Fibroblast of lung (primary cell): ENCODE data around the gene PHLDA1. TPM values are rescaled to one million over a fixed set of nuclear protein-coding genes. Genes with fewer than 3 reads are reported as not detected.
A peak's percentile ranks its signal among the peaks of the same experiment; 100 is the strongest.

Experiments
- DNase-seq, 2 donors: peaks; one replicate each; pipeline versions ENCODE4 v3.0.0 to v3.0.0-alpha.2; 2010; ENCODE audit warnings: low read depth in 2 of 2
- H2AFZ ChIP-seq: 2 replicates; pipeline ENCODE4 v1.5.1; 2012; ENCODE audit warnings: low read length, control low read depth, inconsistent platforms
- H3K27ac ChIP-seq: 2 replicates; pipeline ENCODE4 v1.5.1; 2011; ENCODE audit warnings: low read length, control low read depth; ENCODE audit not compliant: insufficient read depth
- H3K27me3 ChIP-seq: 2 replicates; pipeline ENCODE4 v1.5.1; 2011; ENCODE audit warnings: mild to moderate bottlenecking, low read length; ENCODE audit not compliant: control insufficient read depth, insufficient read depth
- H3K36me3 ChIP-seq: 2 replicates; pipeline ENCODE4 v1.5.1; 2011; ENCODE audit warnings: low read length; ENCODE audit not compliant: control insufficient read depth, insufficient read depth
- H3K4me1 ChIP-seq: 2 replicates; pipeline ENCODE4 v1.5.1; 2011; ENCODE audit warnings: low read length; ENCODE audit not compliant: control insufficient read depth, insufficient read depth; ENCODE audit errors: extremely low read depth
- H3K4me2 ChIP-seq: 2 replicates; pipeline ENCODE4 v1.5.1; 2011; ENCODE audit warnings: low read length, control low read depth; ENCODE audit not compliant: insufficient read depth; ENCODE audit errors: extremely low read depth
- H3K4me3 ChIP-seq, 4 experiments: fragments of 200-600 bp in 1 of 4; sonication (generic) in 1 of 4; replicated peaks in 1 of 4; 2 replicates each; pipeline ENCODE4 v1.5.1; 2011 to 2016; ENCODE audit warnings: low read length in 4 of 4, low read depth in 3 of 4, mild to moderate bottlenecking in 3 of 4, control low read depth in 2 of 4, inconsistent platforms in 1 of 4, mixed read lengths in 1 of 4; ENCODE audit not compliant: insufficient read depth in 1 of 4; ENCODE audit errors: control extremely low read depth in 1 of 4
- H3K79me2 ChIP-seq: 2 replicates; pipeline ENCODE4 v1.5.1; 2012; ENCODE audit warnings: mild to moderate bottlenecking, low read length, inconsistent platforms; ENCODE audit not compliant: control insufficient read depth, insufficient read depth
- H3K9ac ChIP-seq: 2 replicates; pipeline ENCODE4 v1.5.1; 2011; ENCODE audit warnings: mild to moderate bottlenecking, low read length, control low read depth; ENCODE audit not compliant: insufficient read depth
- H3K9me3 ChIP-seq: 2 replicates; pipeline ENCODE4 v1.5.1; 2012; ENCODE audit warnings: low read depth, low read length; ENCODE audit not compliant: control insufficient read depth, insufficient read depth
- H4K20me1 ChIP-seq: 2 replicates; pipeline ENCODE4 v1.5.1; 2011; ENCODE audit warnings: low read length; ENCODE audit not compliant: control insufficient read depth, insufficient read depth; ENCODE audit errors: extremely low read depth
- EZH2 ChIP-seq: IDR thresholded peaks from 2 replicates; pipeline ENCODE4 v1.5.1; 2012; ENCODE audit warnings: low read length, control low read depth, mild to moderate bottlenecking; ENCODE audit errors: missing control alignments
- polyA plus RNA-seq, 2 donors: library from polyadenylated mRNA; depleted of rRNA in 1 of 2; stranded (reverse) in 1 of 2; unstranded in 1 of 2; fragments of >200 nt; gene quantifications; 2 replicates each; pipeline ENCODE4 v1.2.1, GENCODE V29; 2011 to 2012; ENCODE audit warnings: missing spikeins in 1 of 2
- total RNA-seq: library from RNA; depleted of rRNA; stranded (reverse); fragments of >200 nt; gene quantifications from 2 replicates; pipeline ENCODE4 v1.2.1, GENCODE V29; 2014
- TF ChIP-seq, protein P1 (sequence below), 2 donors: IDR thresholded peaks in 1 of 2; conservative IDR thresholded peaks in 1 of 2; 1 replicate in 1 of 2; 2 replicates in 1 of 2; pipeline ENCODE4 v1.5.1; 2011 to 2012; ENCODE audit warnings: low read length in 2 of 2, control low read depth in 1 of 2, inconsistent platforms in 1 of 2, low read depth in 1 of 2, mild to moderate bottlenecking in 1 of 2

PHLDA1 gene
- total and polyA plus RNA-seq, 2 donors (not counting 1 experiment from before 2014, with no cell fraction given) = 48.1 to 252 TPM

DNA sequence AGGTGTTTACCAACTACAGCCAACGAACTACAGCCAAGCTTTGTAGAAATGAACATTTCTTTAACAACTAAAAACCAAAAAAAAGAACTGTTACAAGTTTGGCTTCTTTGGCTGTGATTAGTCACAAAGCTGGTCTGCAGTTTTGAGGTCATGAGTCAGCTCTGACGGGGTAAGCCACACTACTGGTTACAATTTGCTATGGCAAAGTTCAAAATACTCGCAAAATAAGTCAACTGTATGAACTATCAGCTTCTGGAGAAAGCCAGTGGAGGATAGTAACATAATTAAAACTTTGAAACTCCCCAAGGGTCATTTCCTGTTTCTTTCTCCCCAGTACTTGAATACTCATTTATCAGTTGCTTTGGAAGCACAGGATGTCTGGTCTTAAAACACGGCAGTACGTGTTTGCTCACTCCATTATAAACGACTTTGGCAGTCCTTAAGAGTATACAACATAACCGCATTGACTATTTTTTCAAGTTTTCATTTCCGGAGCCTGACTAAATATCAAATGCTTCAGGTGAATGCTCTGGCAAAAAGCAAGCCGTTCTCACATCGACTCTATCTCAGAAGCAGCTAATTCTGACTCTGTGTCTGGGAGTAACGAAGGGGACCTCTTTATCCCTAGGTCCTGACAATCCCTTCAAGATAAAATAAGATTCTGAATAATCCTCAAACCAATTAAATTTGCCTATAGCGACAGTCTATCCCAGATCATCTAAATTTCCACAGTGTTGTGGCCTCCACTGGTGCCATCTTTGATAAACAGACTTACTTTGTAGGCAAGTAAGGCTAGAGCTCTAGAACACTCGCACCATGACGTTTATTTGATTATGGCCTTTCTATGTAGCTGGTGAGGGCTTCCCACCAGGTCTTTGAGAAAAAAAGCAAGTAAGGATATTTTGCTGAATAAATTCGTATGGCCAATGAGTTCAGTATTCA, 10.6 kb downstream of the PHLDA1 start:
- Histone ChIP-seq H2AFZ (no peak overlapping the region), H3K4me1 (peaks cover 14% of the 10 kb centered on the region), H3K4me3 (peak overlapping the region in 1 of 4 experiments; percentile 31), H3K9ac (peak overlapping the region; percentile 21), H4K20me1 (no peaks in the 10 kb centered on the region), H3K79me2 (no peaks in the 10 kb centered on the region), H3K4me2 (peak overlapping the region; percentile 9), H3K36me3 (no peaks in the 10 kb centered on the region), H3K27ac (peak overlapping the region; percentile 76), H3K9me3 (no peaks in the 10 kb centered on the region), H3K27me3 (no peaks in the 10 kb centered on the region)
- DNase-seq = peak; percentile 99
- TF ChIP-seq EZH2 = no peak
- TF ChIP-seq, protein P1, sequence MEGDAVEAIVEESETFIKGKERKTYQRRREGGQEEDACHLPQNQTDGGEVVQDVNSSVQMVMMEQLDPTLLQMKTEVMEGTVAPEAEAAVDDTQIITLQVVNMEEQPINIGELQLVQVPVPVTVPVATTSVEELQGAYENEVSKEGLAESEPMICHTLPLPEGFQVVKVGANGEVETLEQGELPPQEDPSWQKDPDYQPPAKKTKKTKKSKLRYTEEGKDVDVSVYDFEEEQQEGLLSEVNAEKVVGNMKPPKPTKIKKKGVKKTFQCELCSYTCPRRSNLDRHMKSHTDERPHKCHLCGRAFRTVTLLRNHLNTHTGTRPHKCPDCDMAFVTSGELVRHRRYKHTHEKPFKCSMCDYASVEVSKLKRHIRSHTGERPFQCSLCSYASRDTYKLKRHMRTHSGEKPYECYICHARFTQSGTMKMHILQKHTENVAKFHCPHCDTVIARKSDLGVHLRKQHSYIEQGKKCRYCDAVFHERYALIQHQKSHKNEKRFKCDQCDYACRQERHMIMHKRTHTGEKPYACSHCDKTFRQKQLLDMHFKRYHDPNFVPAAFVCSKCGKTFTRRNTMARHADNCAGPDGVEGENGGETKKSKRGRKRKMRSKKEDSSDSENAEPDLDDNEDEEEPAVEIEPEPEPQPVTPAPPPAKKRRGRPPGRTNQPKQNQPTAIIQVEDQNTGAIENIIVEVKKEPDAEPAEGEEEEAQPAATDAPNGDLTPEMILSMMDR (conservative IDR thresholded peaks at IDR 0.05 in 1 of 2, IDR thresholded peaks at IDR 0.05 in 1 of 2; ENCODE audit: low read depth in 1 of 2, low read length in 2 of 2) = no peak

DNA sequence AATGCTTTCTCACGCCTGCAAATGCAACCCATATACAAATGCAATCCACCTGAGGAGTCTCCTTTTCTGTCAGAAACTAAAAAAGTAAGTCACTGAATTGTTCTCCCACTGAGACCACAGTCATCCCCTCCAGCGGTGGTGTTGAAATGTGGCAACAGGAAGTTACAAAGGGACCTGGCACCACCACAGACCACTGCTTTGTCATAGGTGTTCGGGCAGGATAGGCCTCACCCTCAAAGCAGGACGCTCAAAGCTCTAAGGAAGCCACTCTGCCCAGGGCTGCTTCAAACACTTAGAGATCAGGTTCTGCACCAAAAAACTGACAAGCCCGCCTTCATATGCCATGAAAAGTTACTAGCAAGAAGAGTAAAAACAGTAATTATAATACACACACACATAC, 11.3 kb downstream of the PHLDA1 start:
- Histone ChIP-seq H2AFZ (no peak overlapping the region), H3K9me3 (no peaks in the 10 kb centered on the region), H4K20me1 (no peaks in the 10 kb centered on the region), H3K4me2 (no peak overlapping the region), H3K9ac (peak overlapping the region; percentile 10), H3K36me3 (no peaks in the 10 kb centered on the region), H3K27me3 (no peaks in the 10 kb centered on the region), H3K4me3 (no peak overlapping the region), H3K27ac (peak overlapping the region; percentile 76), H3K79me2 (no peaks in the 10 kb centered on the region), H3K4me1 (peaks cover 10% of the 10 kb centered on the region)
- peak; percentile 73 to 90 for DNase-seq
- TF ChIP-seq, protein P1 (conservative IDR thresholded peaks at IDR 0.05 in 1 of 2, IDR thresholded peaks at IDR 0.05 in 1 of 2; ENCODE audit: low read depth in 1 of 2, low read length in 2 of 2) = no peak
- no peak for TF ChIP-seq EZH2

DNA sequence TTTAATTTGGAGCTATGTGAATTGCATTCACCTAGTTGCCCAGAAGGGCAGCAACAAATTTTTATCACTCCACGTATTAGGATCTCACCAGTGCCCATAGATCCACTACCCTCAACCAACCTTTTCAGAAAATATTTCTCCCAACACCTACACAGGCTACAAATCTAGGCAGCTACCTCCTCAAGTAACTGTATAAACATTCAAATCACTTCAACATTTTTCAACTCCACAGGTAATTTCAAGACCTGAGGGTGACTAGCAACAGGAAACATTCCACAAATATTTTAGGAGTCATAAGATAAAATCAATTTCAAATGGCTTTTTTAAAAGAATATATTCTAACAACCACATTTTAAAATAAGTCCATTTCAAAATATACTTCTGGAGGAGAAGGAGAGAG, 12.9 kb downstream of the PHLDA1 start:
- no peak overlapping the region for H3K4me3 ChIP-seq
- no peaks in the 10 kb centered on the region for H3K79me2 ChIP-seq
- H3K9ac ChIP-seq = no peak overlapping the region
- TF ChIP-seq, protein P1 (conservative IDR thresholded peaks at IDR 0.05 in 1 of 2, IDR thresholded peaks at IDR 0.05 in 1 of 2; ENCODE audit: low read depth in 1 of 2, low read length in 2 of 2) = no peak
- no peak for TF ChIP-seq EZH2
- H3K4me2 ChIP-seq = no peak overlapping the region
- H3K4me1 ChIP-seq = peaks cover 9% of the 10 kb centered on the region
- H2AFZ ChIP-seq = no peak overlapping the region
- no peaks in the 10 kb centered on the region for H3K27me3 ChIP-seq
- no peaks in the 10 kb centered on the region for H3K36me3 ChIP-seq
- no peaks in the 10 kb centered on the region for H4K20me1 ChIP-seq
- H3K9me3 ChIP-seq = no peaks in the 10 kb centered on the region
- H3K27ac ChIP-seq = peak overlapping the region; percentile 13
- no peak for DNase-seq
